Uterus (tissue), 2 donors: ENCODE data around the gene ILDR2.

Experiments used
- POLR2A ChIP-seq, 2 donors: fragments of 450-650 bp; IDR thresholded peaks; one replicate each; pipeline ENCODE4 v1.6.1; 2016; ENCODE audit warnings: antibody characterized with exemption in 2 of 2, mild to moderate bottlenecking in 1 of 2, moderate library complexity in 1 of 2
- TF ChIP-seq, protein P1 (sequence below), 4 experiments: fragments of 200-600 bp in 2 of 4; fragments of 450-650 bp in 2 of 4; sonication (generic) in 2 of 4; IDR thresholded peaks; one replicate each; pipeline ENCODE4 v1.5.1; 2016 to 2019; ENCODE audit warnings: antibody characterized with exemption in 4 of 4, mild to moderate bottlenecking in 2 of 4, moderate library complexity in 1 of 4

DNA sequence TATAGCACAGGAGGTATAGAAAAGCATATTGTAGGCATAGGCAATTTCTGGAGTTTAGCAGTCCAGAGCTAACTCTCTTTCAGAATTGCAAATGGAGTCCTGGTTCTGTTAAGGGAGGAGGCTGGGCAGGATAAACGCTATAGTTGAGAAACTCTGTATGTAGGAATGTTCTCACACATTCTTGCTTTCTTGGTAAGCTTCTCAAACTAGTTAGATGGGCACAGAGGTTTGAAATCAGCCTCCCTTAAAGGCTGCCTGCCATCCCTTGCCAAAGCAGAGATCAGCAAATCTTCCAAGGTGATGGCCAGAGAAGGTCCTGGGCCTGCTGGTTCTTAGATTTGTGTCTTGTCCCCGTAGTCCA, 56.4 kb downstream of the ILDR2 start:
- TF ChIP-seq, protein P1, sequence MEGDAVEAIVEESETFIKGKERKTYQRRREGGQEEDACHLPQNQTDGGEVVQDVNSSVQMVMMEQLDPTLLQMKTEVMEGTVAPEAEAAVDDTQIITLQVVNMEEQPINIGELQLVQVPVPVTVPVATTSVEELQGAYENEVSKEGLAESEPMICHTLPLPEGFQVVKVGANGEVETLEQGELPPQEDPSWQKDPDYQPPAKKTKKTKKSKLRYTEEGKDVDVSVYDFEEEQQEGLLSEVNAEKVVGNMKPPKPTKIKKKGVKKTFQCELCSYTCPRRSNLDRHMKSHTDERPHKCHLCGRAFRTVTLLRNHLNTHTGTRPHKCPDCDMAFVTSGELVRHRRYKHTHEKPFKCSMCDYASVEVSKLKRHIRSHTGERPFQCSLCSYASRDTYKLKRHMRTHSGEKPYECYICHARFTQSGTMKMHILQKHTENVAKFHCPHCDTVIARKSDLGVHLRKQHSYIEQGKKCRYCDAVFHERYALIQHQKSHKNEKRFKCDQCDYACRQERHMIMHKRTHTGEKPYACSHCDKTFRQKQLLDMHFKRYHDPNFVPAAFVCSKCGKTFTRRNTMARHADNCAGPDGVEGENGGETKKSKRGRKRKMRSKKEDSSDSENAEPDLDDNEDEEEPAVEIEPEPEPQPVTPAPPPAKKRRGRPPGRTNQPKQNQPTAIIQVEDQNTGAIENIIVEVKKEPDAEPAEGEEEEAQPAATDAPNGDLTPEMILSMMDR (IDR thresholded peaks at IDR 0.05): no peak
- TF ChIP-seq POLR2A (IDR thresholded peaks at IDR 0.05): no peak
